Right atrium auricular region (tissue), 2 donors: ENCODE data around the gene PIAS1. TPM values are rescaled to one million over a fixed set of nuclear protein-coding genes. Genes with fewer than 3 reads are reported as not detected.
A peak's percentile ranks its signal among the peaks of the same experiment; 100 is the strongest.

Experiments
- DNase-seq: peaks from one replicate; pipeline ENCODE4 v3.0.0-alpha.2; 2019; ENCODE audit warnings: low spot score
- H3K27ac ChIP-seq, 2 donors: fragments of 200-600 bp; sonication (generic); 1 replicate in 1 of 2; 2 replicates in 1 of 2; pipeline ENCODE4 v1.5.1; 2016 to 2019
- H3K27me3 ChIP-seq, 2 donors: fragments of 200-600 bp; sonication (generic); one replicate each; pipeline versions ENCODE4 v1.5.1 to v1.6.0; 2017 to 2019
- H3K36me3 ChIP-seq: fragments of 200-600 bp; sonication (generic); one replicate; pipeline ENCODE4 v1.5.1; 2016
- H3K4me1 ChIP-seq, 2 donors: fragments of 200-600 bp; sonication (generic); one replicate each; pipeline versions ENCODE4 v1.5.1 to v1.6.0; 2017 to 2019
- H3K4me3 ChIP-seq, 2 donors: fragments of 200-600 bp; sonication (generic); 1 replicate in 1 of 2; 2 replicates in 1 of 2; pipeline ENCODE4 v1.5.1; 2017 to 2019; ENCODE audit warnings: mild to moderate bottlenecking in 1 of 2, moderate library complexity in 1 of 2
- H3K9me3 ChIP-seq, 2 donors: fragments of 200-600 bp; sonication (generic); one replicate each; pipeline ENCODE4 v1.5.1; 2019
- CTCF ChIP-seq, 2 donors: fragments of 200-600 bp; sonication (generic); IDR thresholded peaks; one replicate each; pipeline ENCODE4 v1.5.1; 2019; ENCODE audit warnings: antibody characterized with exemption in 2 of 2
- total RNA-seq, 2 donors: library from RNA; depleted of rRNA; stranded (reverse); fragments of >200 nt; gene quantifications; one replicate each; pipeline ENCODE4 v1.1.0, GENCODE V29; 2016

Gene PIAS1
- total RNA-seq, 2 donors from 2014 or later: 24.5 to 26.7 TPM

DNA sequence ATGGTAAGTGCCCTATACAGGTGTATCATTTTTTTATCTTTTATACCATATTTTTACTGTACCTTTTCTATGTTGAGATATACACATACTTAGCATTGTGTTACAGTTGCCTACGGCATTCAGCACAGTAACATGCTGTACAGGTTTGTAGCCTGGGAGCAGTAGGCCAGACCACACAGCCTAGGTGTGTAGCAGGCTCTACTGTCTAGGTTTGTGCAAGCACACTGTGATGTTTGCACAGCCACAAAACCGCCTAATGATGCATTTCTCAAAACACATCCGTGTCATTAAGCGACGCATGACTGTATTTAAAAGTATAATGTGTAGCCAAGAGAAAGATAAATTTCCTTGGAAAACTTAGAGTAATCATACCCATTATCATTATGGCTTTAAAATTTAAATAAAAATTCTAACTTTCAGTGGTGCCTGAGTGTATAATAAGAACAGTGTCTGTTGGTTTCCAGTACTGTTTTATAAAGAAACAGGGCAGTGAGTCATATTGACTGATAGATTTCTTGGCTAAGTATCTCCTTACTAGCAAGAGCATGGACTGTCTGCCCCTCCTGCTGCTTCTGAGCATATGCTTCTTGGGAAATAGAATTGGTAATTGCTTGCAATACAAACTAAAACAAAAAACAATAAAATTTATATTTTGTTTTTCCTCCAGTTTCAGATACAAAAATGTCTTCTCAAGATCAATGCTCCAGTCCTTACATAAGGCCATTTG, 132.7 kb downstream of the PIAS1 start:
- H3K4me1 ChIP-seq: peaks cover 0 to 31% of the 10 kb centered on the region in 2 donors
- H3K27me3 ChIP-seq: no peaks in the 10 kb centered on the region
- no peak overlapping the region for H3K4me3 ChIP-seq
- no peak for TF ChIP-seq CTCF (IDR thresholded peaks at IDR 0.05)
- H3K36me3 ChIP-seq: peaks cover 37% of the 10 kb centered on the region
- DNase-seq: no peak
- peak overlapping the region in 1 of 2 donors; percentile 71 for H3K27ac ChIP-seq
- no peaks in the 10 kb centered on the region for H3K9me3 ChIP-seq

GRCh38 chr15:68187559-68187958, 133.4 kb downstream of the PIAS1 start:
- peak overlapping the region; percentile 53 to 71 for H3K27ac ChIP-seq
- H3K9me3 ChIP-seq: no peaks in the 10 kb centered on the region
- H3K4me3 ChIP-seq: no peak overlapping the region
- TF ChIP-seq CTCF (IDR thresholded peaks at IDR 0.05): no peak
- H3K27me3 ChIP-seq: no peaks in the 10 kb centered on the region
- peak; percentile 76 for DNase-seq
- peaks cover 42% of the 10 kb centered on the region for H3K36me3 ChIP-seq
- H3K4me1 ChIP-seq: peaks cover 0 to 31% of the 10 kb centered on the region in 2 donors

- Histone ChIP-seq H3K27me3 (no peaks in the 10 kb centered on the region), H3K27ac (peak overlapping the region; percentile 53 to 71), H3K4me1 (peaks cover 0 to 38% of the 10 kb centered on the region in 2 donors), H3K36me3 (peaks cover 36% of the 10 kb centered on the region), H3K9me3 (no peaks in the 10 kb centered on the region), H3K4me3 (no peak overlapping the region)
- no peak for DNase-seq
- TF ChIP-seq CTCF (IDR thresholded peaks at IDR 0.05): no peak
Observed at GRCh38 chr15:68188647-68189046, 134.5 kb downstream of the PIAS1 start.

DNA sequence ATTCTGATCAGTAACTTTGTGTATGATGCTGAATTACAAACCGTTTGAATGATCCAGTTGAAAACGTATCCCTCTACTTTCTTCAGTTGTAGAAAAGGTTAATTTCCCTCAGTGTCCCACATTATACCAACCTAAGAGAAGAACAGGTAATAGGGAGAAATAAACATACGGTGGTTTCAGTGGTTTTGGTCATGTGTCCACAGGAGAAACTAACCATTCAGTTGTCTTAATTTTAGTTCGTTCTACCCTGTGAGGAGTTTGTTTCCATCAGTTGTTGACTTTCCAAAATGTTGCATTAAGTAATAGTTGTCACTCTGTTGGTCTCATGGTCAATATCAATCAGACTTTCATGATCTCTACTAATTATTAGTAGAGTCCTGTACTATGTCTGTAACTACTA, 135.9 kb downstream of the PIAS1 start:
- Histone ChIP-seq H3K4me3 (no peak overlapping the region), H3K36me3 (peaks cover 23% of the 10 kb centered on the region), H3K9me3 (no peaks in the 10 kb centered on the region), H3K4me1 (peaks cover 0 to 39% of the 10 kb centered on the region in 2 donors), H3K27me3 (no peaks in the 10 kb centered on the region), H3K27ac (no peak overlapping the region)
- TF ChIP-seq CTCF (IDR thresholded peaks at IDR 0.05): no peak
- DNase-seq: no peak

DNA sequence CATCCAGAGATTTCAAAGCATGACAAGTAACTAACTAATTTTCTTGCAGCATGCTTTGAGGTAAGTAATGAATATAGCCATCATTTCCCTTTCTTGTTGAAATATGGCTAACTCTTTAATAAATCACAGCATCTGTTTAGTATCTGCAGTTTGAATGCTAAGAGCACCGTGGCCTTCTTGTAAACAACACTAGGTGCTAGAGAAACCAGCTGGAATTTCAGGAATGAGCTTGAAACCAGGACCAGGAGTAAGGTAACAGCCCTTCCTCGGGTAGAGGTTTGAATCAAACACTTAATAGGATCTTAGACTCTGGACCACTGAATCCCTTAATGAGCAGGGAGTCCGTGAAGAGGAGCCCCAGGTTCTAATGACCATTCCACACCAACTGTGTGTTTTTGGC, 137.4 kb downstream of the PIAS1 start:
- Histone ChIP-seq H3K9me3 (no peaks in the 10 kb centered on the region), H3K36me3 (peaks cover 17% of the 10 kb centered on the region), H3K27ac (no peak overlapping the region), H3K4me3 (no peak overlapping the region), H3K27me3 (no peaks in the 10 kb centered on the region), H3K4me1 (peaks cover 0 to 31% of the 10 kb centered on the region in 2 donors)
- no peak for DNase-seq
- TF ChIP-seq CTCF (IDR thresholded peaks at IDR 0.05): no peak

DNA sequence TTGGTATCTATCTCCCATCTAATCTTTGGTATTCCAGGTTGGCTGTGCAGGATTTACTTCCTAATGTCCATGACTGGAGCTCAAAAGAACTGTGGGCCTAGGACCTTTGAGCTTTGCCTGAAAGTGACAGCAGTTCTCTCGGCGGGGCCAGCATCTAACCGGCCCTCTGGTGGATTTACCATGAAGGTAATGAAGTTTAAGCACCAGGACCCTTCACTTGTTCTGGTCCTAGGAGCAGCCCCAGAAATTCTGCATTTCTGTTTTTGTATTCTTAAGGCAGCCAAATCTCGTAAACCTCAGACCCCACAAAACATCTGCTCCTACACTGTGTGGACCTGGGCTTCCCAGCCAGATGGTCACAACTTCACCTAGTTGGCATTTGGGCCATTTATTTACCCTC, 138.0 kb downstream of the PIAS1 start:
- no peaks in the 10 kb centered on the region for H3K9me3 ChIP-seq
- no peak overlapping the region for H3K4me3 ChIP-seq
- no peaks in the 10 kb centered on the region for H3K27me3 ChIP-seq
- no peak overlapping the region for H3K27ac ChIP-seq
- no peak for DNase-seq
- H3K4me1 ChIP-seq: peaks cover 0 to 25% of the 10 kb centered on the region in 2 donors
- TF ChIP-seq CTCF (IDR thresholded peaks at IDR 0.05): no peak
- H3K36me3 ChIP-seq: peaks cover 17% of the 10 kb centered on the region
